ENCODE data around the gene ZBTB7A.

The ZBTB7A gene

GRCh38 chr19:4086411-4086867 lies 19.7 kb upstream of the ZBTB7A start:
- peaks cover 3% of the 10 kb centered on the region for H3K36me3 Mint-ChIP-seq (ENCODE audit: low read depth)
- no peaks in the 10 kb centered on the region for H3K27me3 Mint-ChIP-seq (ENCODE audit: low read depth)
- H3K9me3 Mint-ChIP-seq: no peaks in the 10 kb centered on the region
- peak overlapping the region; percentile 74 for H3K27ac Mint-ChIP-seq
- peaks cover 38% of the 10 kb centered on the region for H3K4me1 Mint-ChIP-seq (ENCODE audit: low read depth)
- no peak overlapping the region for H3K4me3 Mint-ChIP-seq

- peaks cover 33% of the 10 kb centered on the region for H3K4me1 Mint-ChIP-seq (ENCODE audit: low read depth)
- H3K4me3 Mint-ChIP-seq: no peak overlapping the region
- H3K36me3 Mint-ChIP-seq (ENCODE audit: low read depth): peaks cover 1% of the 10 kb centered on the region
- no peaks in the 10 kb centered on the region for H3K9me3 Mint-ChIP-seq
- H3K27ac Mint-ChIP-seq: peak overlapping the region; percentile 54
- H3K27me3 Mint-ChIP-seq (ENCODE audit: low read depth): no peaks in the 10 kb centered on the region
Measured at GRCh38 chr19:4084547-4084877, 17.8 kb upstream of the ZBTB7A start.

- Mint-ChIP-seq H3K9me3 (no peaks in the 10 kb centered on the region), H3K27me3 (ENCODE audit: low read depth) (no peaks in the 10 kb centered on the region), H3K27ac (peak overlapping the region; percentile 72), H3K4me3 (peak overlapping the region; percentile 53), H3K4me1 (ENCODE audit: low read depth) (peaks cover 28% of the 10 kb centered on the region), H3K36me3 (ENCODE audit: low read depth) (peaks cover 1% of the 10 kb centered on the region)
Measured at GRCh38 chr19:4083677-4084546, 17.2 kb upstream of the ZBTB7A start.

- Mint-ChIP-seq H3K27me3 (ENCODE audit: low read depth) (no peaks in the 10 kb centered on the region), H3K9me3 (no peaks in the 10 kb centered on the region), H3K36me3 (ENCODE audit: low read depth) (no peaks in the 10 kb centered on the region), H3K27ac (no peak overlapping the region), H3K4me1 (ENCODE audit: low read depth) (peaks cover 29% of the 10 kb centered on the region), H3K4me3 (no peak overlapping the region)
Measured at GRCh38 chr19:4082172-4082571, 15.5 kb upstream of the ZBTB7A start.

- Mint-ChIP-seq H3K4me3 (no peak overlapping the region), H3K27me3 (ENCODE audit: low read depth) (no peaks in the 10 kb centered on the region), H3K36me3 (ENCODE audit: low read depth) (no peaks in the 10 kb centered on the region), H3K27ac (peak overlapping the region; percentile 31), H3K4me1 (ENCODE audit: low read depth) (peaks cover 34% of the 10 kb centered on the region), H3K9me3 (no peaks in the 10 kb centered on the region)
Measured at GRCh38 chr19:4081441-4082129, 14.9 kb upstream of the ZBTB7A start.

GRCh38 chr19:4080473-4080872 lies 13.8 kb upstream of the ZBTB7A start:
- peaks cover 29% of the 10 kb centered on the region for H3K4me1 Mint-ChIP-seq (ENCODE audit: low read depth)
- no peak overlapping the region for H3K4me3 Mint-ChIP-seq
- no peaks in the 10 kb centered on the region for H3K27me3 Mint-ChIP-seq (ENCODE audit: low read depth)
- no peak overlapping the region for H3K27ac Mint-ChIP-seq
- no peaks in the 10 kb centered on the region for H3K36me3 Mint-ChIP-seq (ENCODE audit: low read depth)
- H3K9me3 Mint-ChIP-seq: no peaks in the 10 kb centered on the region

- Mint-ChIP-seq H3K4me1 (ENCODE audit: low read depth) (peaks cover 28% of the 10 kb centered on the region), H3K27ac (peak overlapping the region; percentile 90), H3K36me3 (ENCODE audit: low read depth) (no peaks in the 10 kb centered on the region), H3K27me3 (ENCODE audit: low read depth) (no peaks in the 10 kb centered on the region), H3K4me3 (peak overlapping the region; percentile 77), H3K9me3 (no peaks in the 10 kb centered on the region)
Measured at GRCh38 chr19:4077800-4078684, 11.3 kb upstream of the ZBTB7A start.

GRCh38 chr19:4077007-4077374 lies 10.3 kb upstream of the ZBTB7A start:
- peak overlapping the region; percentile 41 for H3K27ac Mint-ChIP-seq
- H3K9me3 Mint-ChIP-seq: no peaks in the 10 kb centered on the region
- H3K4me3 Mint-ChIP-seq: no peak overlapping the region
- no peaks in the 10 kb centered on the region for H3K36me3 Mint-ChIP-seq (ENCODE audit: low read depth)
- no peaks in the 10 kb centered on the region for H3K27me3 Mint-ChIP-seq (ENCODE audit: low read depth)
- H3K4me1 Mint-ChIP-seq (ENCODE audit: low read depth): peaks cover 27% of the 10 kb centered on the region

- H3K27ac Mint-ChIP-seq: peak overlapping the region; percentile 85
- H3K4me3 Mint-ChIP-seq: peak overlapping the region; percentile 59
- peaks cover 27% of the 10 kb centered on the region for H3K4me1 Mint-ChIP-seq (ENCODE audit: low read depth)
- H3K36me3 Mint-ChIP-seq (ENCODE audit: low read depth): no peaks in the 10 kb centered on the region
- no peaks in the 10 kb centered on the region for H3K9me3 Mint-ChIP-seq
- H3K27me3 Mint-ChIP-seq (ENCODE audit: low read depth): no peaks in the 10 kb centered on the region
Measured at GRCh38 chr19:4075373-4075772, 8.7 kb upstream of the ZBTB7A start.

GRCh38 chr19:4071610-4072009 lies 4.9 kb upstream of the ZBTB7A start:
- no peaks in the 10 kb centered on the region for H3K36me3 Mint-ChIP-seq (ENCODE audit: low read depth)
- H3K27ac Mint-ChIP-seq: no peak overlapping the region
- H3K4me3 Mint-ChIP-seq: no peak overlapping the region
- no peaks in the 10 kb centered on the region for H3K27me3 Mint-ChIP-seq (ENCODE audit: low read depth)
- peaks cover 28% of the 10 kb centered on the region for H3K4me1 Mint-ChIP-seq (ENCODE audit: low read depth)
- H3K9me3 Mint-ChIP-seq: no peaks in the 10 kb centered on the region

- Mint-ChIP-seq H3K36me3 (ENCODE audit: low read depth) (no peaks in the 10 kb centered on the region), H3K9me3 (no peaks in the 10 kb centered on the region), H3K4me3 (peak overlapping the region; percentile 25), H3K27me3 (ENCODE audit: low read depth) (no peaks in the 10 kb centered on the region), H3K4me1 (ENCODE audit: low read depth) (peaks cover 19% of the 10 kb centered on the region), H3K27ac (peak overlapping the region; percentile 69)
Measured at GRCh38 chr19:4069331-4069959, 2.7 kb upstream of the ZBTB7A start.

- Mint-ChIP-seq H3K27ac (peak overlapping the region; percentile 77), H3K9me3 (no peaks in the 10 kb centered on the region), H3K4me3 (peak overlapping the region; percentile 78), H3K36me3 (ENCODE audit: low read depth) (peaks cover 3% of the 10 kb centered on the region), H3K27me3 (ENCODE audit: low read depth) (no peaks in the 10 kb centered on the region), H3K4me1 (ENCODE audit: low read depth) (peaks cover 18% of the 10 kb centered on the region)
Measured at GRCh38 chr19:4068047-4068966, 1.6 kb upstream of the ZBTB7A start.

GRCh38 chr19:4067396-4068046 lies 822 bp upstream of the ZBTB7A start:
- Mint-ChIP-seq H3K27me3 (ENCODE audit: low read depth) (no peaks in the 10 kb centered on the region), H3K4me3 (peak overlapping the region; percentile 78), H3K4me1 (ENCODE audit: low read depth) (peaks cover 19% of the 10 kb centered on the region), H3K36me3 (ENCODE audit: low read depth) (peaks cover 3% of the 10 kb centered on the region), H3K27ac (peak overlapping the region; percentile 77), H3K9me3 (no peaks in the 10 kb centered on the region)
